Measurements from ENCODE around the gene KRTAP10-9.

GRCh38 chr21:44613386-44614155 lies 13.3 kb upstream of the KRTAP10-9 start:
- TF ChIP-seq TCF4 (CRISPR knock-in tag; IDR thresholded peaks at IDR 0.05; ENCODE audit: borderline replicate concordance) (no peak), ZFP3 (CRISPR knock-in tag; IDR thresholded peaks at IDR 0.05) (no peak), CSRNP3 (CRISPR knock-in tag; IDR thresholded peaks at IDR 0.05) (no peak), ZNF70 (CRISPR knock-in tag; IDR thresholded peaks at IDR 0.05) (no peak), GLIS3 (CRISPR knock-in tag; IDR thresholded peaks at IDR 0.05) (no peak), PATZ1 (CRISPR knock-in tag; IDR thresholded peaks at IDR 0.05; ENCODE audit: borderline replicate concordance) (no peak), ARNTL (CRISPR knock-in tag; IDR thresholded peaks at IDR 0.05; ENCODE audit: borderline replicate concordance, low read depth) (no peak), TSHZ2 (CRISPR knock-in tag; IDR thresholded peaks at IDR 0.05) (no peak), SNAI2 (CRISPR knock-in tag; IDR thresholded peaks at IDR 0.05) (no peak), ZNF565 (CRISPR knock-in tag; conservative IDR thresholded peaks at IDR 0.05; ENCODE audit: low read depth) (no peak)

Data from SK-N-SH treated with all-trans-retinoic acid at 6 μM for 48 hours (cell line).